ENCODE measurements around the gene BCAR3.
A peak's percentile ranks its signal among the peaks of the same experiment; 100 is the strongest.

Gene BCAR3

DNA sequence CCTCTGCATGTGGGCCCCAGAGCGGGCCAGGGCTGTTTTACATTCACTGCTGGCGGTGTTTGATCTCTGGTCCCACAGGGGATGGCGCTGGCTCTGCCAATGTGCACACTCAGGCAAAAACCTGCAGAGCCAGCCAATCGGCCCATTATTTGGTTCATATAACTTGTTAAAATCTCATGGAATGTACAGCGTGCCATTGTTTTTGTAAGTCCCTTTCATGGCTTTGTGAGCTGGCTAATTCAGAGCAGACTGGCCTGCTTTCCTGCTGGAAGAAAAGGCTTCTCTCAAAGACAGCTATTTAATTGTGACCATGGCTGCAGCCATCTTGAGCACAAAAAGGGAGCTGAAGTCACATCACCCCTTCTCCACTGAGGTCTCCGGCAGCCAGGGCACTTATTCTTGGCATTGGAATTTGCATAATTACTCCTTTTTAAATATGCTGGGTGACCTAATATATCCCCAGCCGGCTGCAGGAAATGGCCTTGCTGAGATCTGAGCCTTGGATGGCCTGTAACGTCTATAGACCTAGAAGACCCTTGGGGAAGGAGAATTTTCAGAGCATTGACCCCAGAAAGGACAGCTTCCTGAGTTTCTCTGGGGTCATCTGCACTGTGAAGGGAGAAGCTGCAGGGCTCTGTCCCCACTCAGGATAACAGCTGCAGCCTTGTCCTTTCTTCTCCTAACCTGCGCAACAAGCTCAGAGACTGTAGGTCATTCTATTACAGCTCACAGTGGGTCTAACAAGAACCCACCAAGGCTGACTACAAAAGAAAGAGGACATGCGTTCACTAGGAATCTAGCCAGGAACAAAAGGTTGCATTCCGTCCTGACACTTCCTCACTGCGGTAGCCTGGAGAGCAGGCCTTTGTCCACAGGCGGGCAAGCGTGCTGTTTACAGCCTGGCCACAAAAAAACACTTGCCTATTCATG is 45.8 kb downstream of the BCAR3 start:
- DNase-seq: no peak

- DNase-seq: no peak
Measured at GRCh38 chr1:93633313-93633712, 48.3 kb downstream of the BCAR3 start.

DNA sequence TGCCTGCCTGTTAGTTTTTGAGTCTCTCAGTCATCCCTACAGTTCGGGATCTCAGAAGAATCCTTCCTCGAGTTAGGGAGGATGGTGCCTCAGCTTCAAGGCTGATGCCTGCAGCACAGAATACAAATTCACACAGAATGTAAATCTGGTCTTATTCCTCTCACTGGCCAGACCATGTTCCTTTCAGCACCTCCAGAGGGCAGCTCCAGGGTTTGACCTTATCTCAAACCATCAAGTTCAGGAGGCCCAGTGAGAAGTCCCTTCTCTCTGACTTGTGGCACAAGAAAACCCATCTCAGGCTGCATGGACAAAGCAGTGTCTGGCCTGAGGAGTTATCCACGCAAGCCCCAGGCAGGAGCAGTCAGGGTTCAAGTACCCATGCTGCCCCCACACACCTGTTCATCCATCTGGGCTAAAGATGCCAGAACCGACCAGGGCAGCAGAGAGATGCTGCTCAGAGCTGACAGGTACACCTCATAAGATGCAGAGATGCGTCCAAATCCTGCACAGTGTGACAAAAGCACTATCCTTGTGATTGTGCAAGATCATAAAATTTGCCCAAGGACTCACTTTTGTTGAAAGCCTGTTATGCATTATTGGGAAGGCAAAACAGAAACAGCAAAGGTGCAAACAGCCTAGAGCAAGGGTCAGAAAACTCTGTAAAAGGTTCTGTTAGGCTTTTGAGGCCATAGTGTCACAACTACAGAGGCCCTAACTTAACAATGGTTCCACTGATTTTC is 49.8 kb downstream of the BCAR3 start:
- DNase-seq: no peak

GRCh38 chr1:93630168-93630567 is 51.5 kb downstream of the BCAR3 start:
- DNase-seq: no peak

DNA sequence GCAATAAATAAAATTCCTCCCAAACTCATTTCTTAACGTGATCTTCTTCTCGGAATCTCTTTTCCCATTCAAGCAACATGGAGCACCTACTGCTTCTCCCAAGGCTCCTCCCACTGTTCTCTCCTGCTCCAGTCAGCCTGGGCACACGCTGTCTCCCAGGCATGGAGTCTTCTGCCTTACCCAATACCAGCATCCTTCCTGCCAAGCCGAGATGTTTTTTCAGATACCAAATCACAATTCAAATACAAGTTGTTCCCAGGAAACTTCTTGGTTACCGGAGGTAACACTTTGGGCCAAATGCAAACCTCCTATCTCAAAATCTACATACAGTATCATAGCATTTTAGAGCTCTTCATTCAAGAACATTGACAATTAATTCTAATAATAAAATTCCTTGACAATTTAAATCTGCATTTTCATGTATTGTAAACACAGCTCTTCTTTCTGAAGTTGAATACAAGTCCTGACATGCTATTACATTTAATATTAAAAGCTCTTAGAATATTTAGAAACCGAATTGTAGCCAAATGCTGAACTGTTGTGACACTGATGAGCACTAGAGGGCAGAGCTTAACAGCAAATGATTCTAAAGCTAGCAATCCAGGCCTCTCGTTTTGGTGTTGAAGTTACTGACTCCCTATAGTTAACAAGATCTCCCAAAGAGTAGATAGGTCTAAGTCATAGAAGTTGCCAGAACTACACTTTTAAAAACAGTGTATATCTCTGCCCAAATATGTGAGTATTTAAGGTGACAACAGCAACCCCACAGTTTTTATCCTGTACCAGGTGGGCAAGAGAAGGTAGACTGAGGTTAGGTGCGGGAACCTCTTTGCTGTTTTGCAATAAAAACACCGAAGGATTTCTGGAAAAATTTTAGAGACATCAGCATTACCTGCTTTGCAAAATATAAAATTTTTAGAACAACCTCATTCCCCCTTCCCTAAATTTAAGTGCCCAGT is 52.3 kb downstream of the BCAR3 start:
- DNase-seq: peak; percentile 45

DNA sequence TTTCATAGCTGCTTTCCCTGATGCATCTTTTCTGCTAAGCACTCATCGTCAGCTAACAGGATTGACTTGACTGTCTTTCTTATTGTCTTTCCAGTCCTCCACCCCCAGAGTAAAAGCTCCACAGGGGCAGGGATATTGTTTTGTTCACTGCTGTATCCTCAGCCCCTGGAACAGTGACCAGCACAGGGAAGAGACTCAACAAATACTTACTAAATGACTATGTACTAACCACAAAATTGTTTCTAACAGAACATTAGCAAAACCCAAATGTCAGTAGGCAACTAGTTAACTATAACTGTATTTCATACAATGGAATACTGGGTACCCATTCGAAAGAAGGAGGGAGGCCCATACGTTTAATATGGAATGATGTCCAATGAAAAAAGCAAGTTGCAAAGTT is 53.0 kb downstream of the BCAR3 start:
- no peak for DNase-seq

- DNase-seq: no peak
Measured at GRCh38 chr1:93625582-93626327, 55.9 kb downstream of the BCAR3 start.

DNA sequence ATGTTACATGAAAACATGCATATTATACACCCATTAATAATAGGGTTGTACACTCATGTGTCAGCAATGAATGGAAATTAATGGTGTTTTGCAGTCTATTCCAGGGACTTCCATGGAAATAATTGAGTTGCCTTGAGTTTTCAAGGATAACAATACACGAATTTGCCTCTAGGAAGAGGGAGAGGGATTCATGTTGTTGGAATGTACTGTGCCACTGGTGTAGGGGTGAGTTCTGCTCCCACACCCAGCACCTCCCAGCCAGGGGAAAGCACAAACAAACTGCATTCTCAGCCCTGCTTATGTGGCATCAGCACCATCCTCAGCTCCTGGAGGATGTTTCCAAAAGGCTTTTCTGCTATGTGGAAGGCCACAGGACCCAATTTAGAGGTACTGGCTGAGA is 57.8 kb downstream of the BCAR3 start:
- no peak for DNase-seq

DNA sequence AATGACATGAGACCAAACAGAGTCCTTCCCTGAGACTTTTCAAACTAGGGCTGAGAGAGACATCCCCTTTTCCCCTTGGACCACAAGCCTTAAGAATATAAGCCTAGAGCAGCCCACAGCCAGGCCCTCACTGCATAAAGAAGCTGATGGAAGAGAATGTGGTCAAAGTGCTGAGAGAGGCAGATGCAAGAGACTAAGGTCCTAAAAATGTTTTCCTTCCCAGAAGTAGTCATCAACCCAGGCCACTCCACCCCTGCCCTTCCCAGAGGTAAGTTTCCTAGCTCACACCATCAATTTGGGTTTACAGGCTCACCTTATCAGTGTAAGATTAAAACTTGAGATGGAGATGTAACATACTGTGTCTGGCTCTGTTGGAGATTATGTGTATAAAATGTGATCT is 58.2 kb downstream of the BCAR3 start:
- no peak for DNase-seq

GRCh38 chr1:93621246-93621645 is 60.4 kb downstream of the BCAR3 start:
- no peak for DNase-seq

DNA sequence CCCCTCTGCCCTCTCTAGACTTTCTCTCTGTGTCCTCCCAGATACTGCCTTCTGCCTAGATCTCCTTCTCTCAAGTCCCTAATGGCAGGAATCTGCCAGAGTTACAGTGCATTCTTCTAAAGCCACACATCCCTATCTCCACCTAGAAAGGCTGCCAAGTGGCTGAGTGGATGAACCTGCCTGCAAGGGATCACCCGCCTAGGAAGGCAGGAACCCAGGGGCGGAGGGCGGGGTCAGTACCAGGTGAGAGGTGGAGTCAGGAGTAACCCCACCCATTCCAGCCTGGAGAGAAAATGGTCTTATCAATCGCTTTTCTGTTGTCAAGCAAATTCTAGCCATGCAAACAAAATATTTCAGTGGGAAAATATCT is 60.8 kb downstream of the BCAR3 start:
- no peak for DNase-seq

DNA sequence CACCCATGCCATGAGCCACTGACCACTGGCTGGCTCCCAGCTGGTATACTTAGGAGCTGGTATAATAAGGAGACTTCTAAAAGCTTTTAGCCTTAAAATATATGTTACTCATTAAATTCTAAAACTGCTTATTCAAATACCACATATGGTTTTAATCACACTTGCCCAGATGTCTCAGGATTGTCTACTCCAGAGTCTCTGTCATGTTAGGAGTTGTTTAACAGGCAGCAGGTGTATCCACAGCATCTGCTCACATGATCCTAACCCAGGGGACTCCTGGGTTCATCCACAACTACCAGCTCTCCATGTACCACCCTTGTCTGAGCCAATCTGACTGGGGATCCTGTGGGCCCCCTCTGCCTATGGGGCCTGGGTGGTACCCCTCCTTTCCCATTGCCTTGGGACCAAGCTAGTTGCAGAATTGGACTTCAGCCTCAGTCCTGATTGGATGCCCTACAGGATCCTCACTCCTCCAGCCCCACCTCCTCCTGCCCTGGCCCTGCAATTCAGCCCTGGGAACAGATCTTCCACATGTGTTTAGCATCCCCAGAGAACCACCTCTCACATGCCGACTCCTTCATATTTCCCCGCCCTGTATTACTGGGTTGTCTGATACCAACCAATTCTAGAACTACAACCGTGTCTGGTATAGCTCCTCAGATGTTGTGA is 61.3 kb downstream of the BCAR3 start:
- DNase-seq: no peak

DNA sequence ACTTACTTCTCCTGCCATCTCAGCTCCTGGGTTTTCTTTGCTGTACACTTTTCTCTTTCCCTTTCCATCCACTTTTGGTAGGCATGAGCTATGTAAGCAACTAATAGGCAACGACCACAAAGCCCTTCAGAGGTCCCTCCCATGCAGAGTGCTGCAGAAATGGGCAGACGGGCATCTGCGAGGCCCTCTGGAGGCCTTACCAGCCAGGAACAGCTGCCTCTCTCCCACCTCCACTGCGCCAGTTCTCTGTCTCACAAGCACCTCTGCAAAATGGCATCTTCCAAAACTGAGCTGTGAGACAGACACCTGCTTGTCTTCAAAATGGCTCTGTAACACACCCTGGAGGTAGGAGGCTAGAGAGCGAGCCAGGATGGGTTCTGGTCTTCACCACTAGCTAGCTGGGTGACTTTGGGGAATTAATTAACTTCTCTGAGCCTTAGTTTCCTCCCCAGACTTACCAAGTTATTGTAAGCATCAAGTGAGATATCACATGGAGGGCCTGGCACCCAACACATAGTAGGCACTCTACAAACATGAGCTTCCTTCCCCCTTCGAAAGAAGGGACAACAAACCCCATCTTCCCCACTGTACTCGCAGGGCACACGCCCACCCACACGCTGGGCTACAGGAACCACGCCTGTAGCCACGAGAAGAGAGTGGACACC is 62.0 kb downstream of the BCAR3 start:
- no peak for DNase-seq

GRCh38 chr1:93617670-93618499 is 63.8 kb downstream of the BCAR3 start:
- no peak for DNase-seq

DNA sequence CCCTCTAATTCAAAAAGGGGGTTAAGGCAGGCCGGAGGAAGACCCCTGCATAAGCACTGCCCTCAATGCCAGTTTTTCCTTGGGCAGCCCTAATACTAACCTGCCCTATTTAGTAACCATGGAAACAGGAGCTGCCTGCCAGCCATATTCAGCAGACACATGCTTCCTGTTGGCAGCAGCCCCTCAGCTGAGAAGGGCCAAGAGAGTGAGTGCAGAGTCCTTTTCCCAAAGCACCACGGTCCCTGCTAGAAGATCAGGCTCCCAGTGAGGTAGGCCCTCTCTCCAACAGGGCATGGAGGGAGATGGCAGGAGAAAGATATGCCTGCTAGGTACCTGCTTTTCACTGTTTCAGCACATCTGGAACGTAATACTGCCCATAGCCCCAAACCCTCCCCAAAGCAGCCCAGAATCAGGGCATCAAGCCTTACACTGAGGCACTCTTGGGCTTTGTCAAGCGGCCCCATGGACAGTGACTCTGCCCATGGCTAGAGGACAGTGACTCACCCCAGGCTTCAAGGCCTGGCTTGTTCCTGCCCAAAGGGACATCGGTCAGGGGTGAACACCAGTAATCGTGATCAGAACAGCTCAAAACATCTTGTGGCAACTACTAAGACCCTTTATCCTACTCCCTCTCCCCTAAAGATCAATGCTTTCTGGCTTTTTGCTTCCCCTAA is 64.5 kb downstream of the BCAR3 start:
- DNase-seq: no peak

GRCh38 chr1:93616221-93616995 is 65.2 kb downstream of the BCAR3 start:
- no peak for DNase-seq

DNA sequence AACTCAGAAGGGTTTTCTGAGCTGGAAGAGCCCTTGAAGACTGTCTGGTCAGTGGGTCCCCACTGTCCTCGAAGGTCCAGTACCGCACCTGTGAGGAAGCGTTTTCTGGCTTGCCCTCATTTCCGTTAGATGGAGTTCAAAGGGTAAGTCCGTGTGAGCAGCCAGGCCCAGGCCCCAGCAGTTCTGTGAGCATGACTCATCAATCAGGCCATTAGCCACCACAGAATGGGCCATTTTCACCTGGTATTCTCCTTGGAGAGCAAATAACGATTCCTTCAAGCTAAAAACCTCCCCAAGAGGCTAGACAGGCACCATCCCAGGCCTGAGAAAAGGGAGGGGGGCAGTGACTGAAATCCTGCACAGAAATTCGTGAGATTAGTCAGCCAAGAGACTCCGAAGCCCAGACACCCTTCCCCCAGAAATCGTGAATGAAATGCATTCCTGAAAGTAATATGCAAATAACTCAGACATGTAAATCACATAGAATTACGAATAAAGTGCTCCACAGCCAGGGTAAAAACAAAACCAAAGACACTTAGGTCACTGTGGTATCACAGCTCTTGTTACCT is 66.0 kb downstream of the BCAR3 start:
- no peak for DNase-seq

GRCh38 chr1:93614986-93615581 is 66.6 kb downstream of the BCAR3 start:
- DNase-seq: no peak

Measured in CD4-positive, alpha-beta T cell treated with Interleukin-15 for 1 hour (primary cell).